ENCODE measurements around the gene TMEM63B.

GRCh38 chr6:44180406-44180805 lies 53.1 kb downstream of the TMEM63B start:
- TF ChIP-seq EZH2 (IDR thresholded peaks at IDR 0.05; ENCODE audit: insufficient read depth, poor library complexity, severe bottlenecking), result no peak
- no peak for TF ChIP-seq EZH2phosphoT487 (IDR thresholded peaks at IDR 0.05; ENCODE audit: insufficient read depth, low read depth)
